Osteoblast (primary cell): ENCODE measurements around the gene DTHD1. TPM values are rescaled to one million over a fixed set of nuclear protein-coding genes. Genes with fewer than 3 reads are reported as not detected.

ENCODE experiments used
- DNase-seq: peaks from one replicate; pipeline ENCODE4 v3.0.0; 2011; ENCODE audit warnings: low spot score, mixed read lengths; ENCODE audit not compliant: insufficient read length; ENCODE audit errors: missing footprints
- H2AFZ ChIP-seq: 2 replicates; pipeline ENCODE4 v1.6.0; 2011; ENCODE audit warnings: mild to moderate bottlenecking, low read length
- H3K27ac ChIP-seq: 2 replicates; pipeline ENCODE4 v1.5.1; 2011; ENCODE audit warnings: mild to moderate bottlenecking, low read depth, low read length, moderate library complexity
- H3K27me3 ChIP-seq: 2 replicates; pipeline ENCODE4 v1.6.0; 2012; ENCODE audit warnings: mild to moderate bottlenecking, control low read depth, inconsistent platforms, low read length, moderate library complexity; ENCODE audit not compliant: insufficient read depth
- H3K36me3 ChIP-seq: 2 replicates; pipeline ENCODE4 v1.5.1; 2011; ENCODE audit warnings: mild to moderate bottlenecking, low read length, control low read depth, moderate library complexity; ENCODE audit not compliant: insufficient read depth
- H3K4me1 ChIP-seq: 2 replicates; pipeline ENCODE4 v1.5.1; 2011; ENCODE audit warnings: mild to moderate bottlenecking, low read length, control low read depth, moderate library complexity; ENCODE audit not compliant: insufficient read depth
- H3K4me2 ChIP-seq: 2 replicates; pipeline ENCODE4 v1.6.0; 2011; ENCODE audit warnings: mild to moderate bottlenecking, low read length; ENCODE audit not compliant: insufficient read depth
- H3K4me3 ChIP-seq: fragments of 200-600 bp; sonication (generic); 3 replicates; pipeline ENCODE4 v1.5.1; 2012; ENCODE audit warnings: mild to moderate bottlenecking, low read length, inconsistent platforms; ENCODE audit not compliant: insufficient read depth
- H3K79me2 ChIP-seq: 2 replicates; pipeline ENCODE4 v1.6.0; 2012; ENCODE audit warnings: mild to moderate bottlenecking, low read length, control low read depth, inconsistent platforms; ENCODE audit not compliant: insufficient read depth
- H3K9me3 ChIP-seq: 2 replicates; pipeline ENCODE4 v1.5.1; 2011; ENCODE audit warnings: low read depth, low read length, control low read depth
- H4K20me1 ChIP-seq: 2 replicates; pipeline ENCODE4 v1.6.0; 2012; ENCODE audit warnings: mild to moderate bottlenecking, low read length, control low read depth; ENCODE audit not compliant: insufficient read depth
- total RNA-seq: library from RNA; depleted of rRNA; stranded (reverse); fragments of >200 nt; gene quantifications from 2 replicates; pipeline ENCODE4 v1.2.3, GENCODE V29; 2012
- TF ChIP-seq, protein P1 (sequence below): IDR thresholded peaks from 2 replicates; pipeline ENCODE4 v1.5.1; 2011; ENCODE audit warnings: mild to moderate bottlenecking, low read depth, low read length, moderate library complexity; ENCODE audit errors: extremely low read depth

Gene DTHD1
- total RNA-seq, 1 donor, result not detected

DNA sequence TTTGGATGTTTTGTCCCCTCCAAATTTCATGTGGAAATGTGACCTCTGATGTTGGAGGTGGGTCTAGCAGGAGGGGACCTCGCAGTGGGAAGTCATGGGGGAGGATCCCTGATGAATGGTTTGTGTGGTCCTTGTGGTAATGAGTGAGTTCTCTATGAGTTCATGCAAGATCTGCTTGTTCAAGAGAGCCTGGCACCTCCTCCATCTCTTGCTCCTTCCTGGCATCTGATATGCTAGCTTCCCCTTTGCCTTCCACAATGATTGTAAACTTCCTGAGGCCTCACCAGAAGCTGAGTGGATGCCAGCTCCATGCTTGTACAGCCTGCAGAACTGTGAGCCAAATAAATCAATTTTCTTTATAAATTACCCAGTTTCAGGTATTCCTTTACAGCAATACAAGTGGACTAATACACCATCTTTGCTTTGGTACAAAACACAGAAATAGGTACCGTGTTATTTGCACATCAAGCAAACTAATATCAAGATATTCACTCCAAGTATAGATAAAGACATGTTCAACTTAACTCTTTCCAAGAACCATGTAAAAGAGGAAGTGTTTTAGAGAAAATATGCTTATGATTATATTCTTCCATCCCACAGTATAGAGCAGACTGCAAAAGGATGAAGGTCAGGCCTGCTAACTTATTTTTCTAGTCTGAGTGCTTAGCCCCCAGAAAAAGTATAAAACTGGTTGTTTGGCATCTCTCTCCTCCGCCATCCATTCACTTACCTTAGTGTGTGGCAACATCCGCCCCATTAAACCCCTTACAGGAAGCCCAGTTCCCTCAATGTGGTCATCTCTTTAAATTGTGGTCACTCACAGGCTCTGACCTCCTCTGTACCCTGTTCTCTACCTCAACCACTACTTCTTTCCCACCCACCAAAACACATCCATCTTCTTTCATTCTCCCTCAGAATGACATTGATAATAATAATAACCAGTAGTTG is 43.8 kb upstream of the DTHD1 start:
- no peak for DNase-seq
- H3K9me3 ChIP-seq, result no peaks in the 10 kb centered on the region
- TF ChIP-seq, protein P1, sequence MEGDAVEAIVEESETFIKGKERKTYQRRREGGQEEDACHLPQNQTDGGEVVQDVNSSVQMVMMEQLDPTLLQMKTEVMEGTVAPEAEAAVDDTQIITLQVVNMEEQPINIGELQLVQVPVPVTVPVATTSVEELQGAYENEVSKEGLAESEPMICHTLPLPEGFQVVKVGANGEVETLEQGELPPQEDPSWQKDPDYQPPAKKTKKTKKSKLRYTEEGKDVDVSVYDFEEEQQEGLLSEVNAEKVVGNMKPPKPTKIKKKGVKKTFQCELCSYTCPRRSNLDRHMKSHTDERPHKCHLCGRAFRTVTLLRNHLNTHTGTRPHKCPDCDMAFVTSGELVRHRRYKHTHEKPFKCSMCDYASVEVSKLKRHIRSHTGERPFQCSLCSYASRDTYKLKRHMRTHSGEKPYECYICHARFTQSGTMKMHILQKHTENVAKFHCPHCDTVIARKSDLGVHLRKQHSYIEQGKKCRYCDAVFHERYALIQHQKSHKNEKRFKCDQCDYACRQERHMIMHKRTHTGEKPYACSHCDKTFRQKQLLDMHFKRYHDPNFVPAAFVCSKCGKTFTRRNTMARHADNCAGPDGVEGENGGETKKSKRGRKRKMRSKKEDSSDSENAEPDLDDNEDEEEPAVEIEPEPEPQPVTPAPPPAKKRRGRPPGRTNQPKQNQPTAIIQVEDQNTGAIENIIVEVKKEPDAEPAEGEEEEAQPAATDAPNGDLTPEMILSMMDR, result no peak
- H3K27me3 ChIP-seq, result no peaks in the 10 kb centered on the region
- no peaks in the 10 kb centered on the region for H3K36me3 ChIP-seq
- H3K4me3 ChIP-seq, result no peak overlapping the region
- H3K4me2 ChIP-seq, result no peak overlapping the region
- no peak overlapping the region for H3K27ac ChIP-seq
- H3K79me2 ChIP-seq, result no peaks in the 10 kb centered on the region
- no peak overlapping the region for H2AFZ ChIP-seq
- no peaks in the 10 kb centered on the region for H4K20me1 ChIP-seq
- H3K4me1 ChIP-seq, result no peaks in the 10 kb centered on the region

DNA sequence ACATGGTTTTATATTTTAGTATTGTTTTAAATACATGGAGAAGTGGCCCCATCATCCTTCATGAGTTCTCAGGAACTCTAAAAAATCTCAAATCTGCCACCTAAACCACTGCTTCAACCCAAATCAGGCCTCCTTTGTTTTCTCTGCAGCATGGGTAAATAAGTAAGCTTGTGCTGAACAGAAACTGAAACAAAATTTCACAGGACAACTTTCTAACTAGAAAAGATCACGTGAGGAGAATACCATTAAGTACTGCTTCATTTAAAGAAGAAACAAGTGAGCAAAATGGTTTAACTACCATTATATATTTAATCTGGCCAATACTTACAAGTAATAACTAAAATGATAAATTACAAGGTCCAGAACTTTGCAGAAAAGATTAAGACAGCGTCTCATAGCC is 39.6 kb upstream of the DTHD1 start:
- TF ChIP-seq, protein P1, result no peak
- Histone ChIP-seq H3K79me2 (no peaks in the 10 kb centered on the region), H2AFZ (no peak overlapping the region), H3K4me2 (no peak overlapping the region), H3K9me3 (no peaks in the 10 kb centered on the region), H3K4me3 (no peak overlapping the region), H4K20me1 (no peaks in the 10 kb centered on the region), H3K27me3 (no peaks in the 10 kb centered on the region), H3K27ac (no peak overlapping the region), H3K36me3 (no peaks in the 10 kb centered on the region), H3K4me1 (no peaks in the 10 kb centered on the region)
- no peak for DNase-seq

DNA sequence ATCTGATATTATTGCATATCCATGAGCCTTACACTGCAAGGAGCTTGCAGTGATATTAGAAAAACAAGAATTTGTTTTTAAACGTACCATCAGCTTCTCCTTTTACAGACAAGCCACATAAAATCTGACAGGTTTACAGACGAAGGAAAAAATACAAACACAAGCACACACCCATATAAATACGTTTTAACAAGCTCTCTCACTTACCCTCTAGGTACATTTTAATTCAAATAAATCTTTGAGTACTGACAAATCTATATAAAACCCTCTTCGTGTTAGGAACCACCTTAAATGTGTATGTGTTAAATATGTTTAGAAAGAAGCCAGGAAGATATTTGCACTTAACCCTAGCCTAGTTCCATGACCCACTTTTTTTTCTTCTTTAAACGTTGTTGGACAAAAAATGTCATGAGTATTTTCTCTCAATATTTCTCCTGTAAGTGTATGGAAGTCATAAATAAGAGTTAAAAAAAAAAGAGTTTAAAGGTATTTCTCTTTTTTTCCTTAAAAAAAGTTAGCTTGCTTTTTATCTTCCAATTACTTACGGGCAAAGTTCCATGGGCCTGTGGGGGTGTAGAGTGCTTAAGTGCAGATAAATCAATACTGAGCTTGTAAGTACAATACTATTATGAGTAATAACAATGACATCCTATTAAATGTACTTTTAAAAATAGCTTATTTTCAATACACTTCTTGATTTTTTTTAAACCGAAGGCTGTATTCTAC is 38.6 kb upstream of the DTHD1 start:
- no peak for DNase-seq
- Histone ChIP-seq H3K4me2 (no peak overlapping the region), H3K79me2 (no peaks in the 10 kb centered on the region)

More for the DNA sequence above, 38.6 kb upstream of the DTHD1 start:
- Histone ChIP-seq H3K4me3 (no peak overlapping the region), H3K27ac (no peak overlapping the region), H3K27me3 (no peaks in the 10 kb centered on the region), H4K20me1 (no peaks in the 10 kb centered on the region), H2AFZ (no peak overlapping the region), H3K4me1 (no peaks in the 10 kb centered on the region), H3K36me3 (no peaks in the 10 kb centered on the region), H3K9me3 (no peaks in the 10 kb centered on the region)
- TF ChIP-seq, protein P1, result no peak
